ENCODE measurements around the gene C5orf46. TPM values are rescaled to one million over a fixed set of nuclear protein-coding genes. Genes with fewer than 3 reads are reported as not detected.

The C5orf46 gene
- total and polyA plus RNA-seq, 2 of the 4 experiments (the other 2 are of a cell fraction): 1.3 TPM; not detected in 1

DNA sequence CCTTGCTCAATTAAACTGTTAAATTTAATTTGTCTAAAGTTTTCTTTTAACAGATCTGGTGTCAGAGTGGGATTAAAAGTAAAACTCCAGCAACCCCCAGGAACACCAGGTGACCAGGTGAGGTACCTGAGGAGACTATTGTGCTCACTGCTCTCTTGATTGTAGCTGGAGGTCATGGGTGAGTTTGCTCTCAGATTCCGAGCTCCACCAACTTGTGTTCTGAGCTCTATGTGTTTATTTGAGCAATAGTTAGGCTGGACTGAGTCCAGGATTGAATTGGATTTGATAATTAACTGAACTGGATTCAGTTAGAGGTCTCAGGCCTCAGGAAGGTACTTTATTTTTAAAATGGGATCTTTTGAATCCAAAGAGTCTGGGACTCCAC is 45.7 kb downstream of the C5orf46 start:
- no peak overlapping the region for H2AK9ac ChIP-seq (replicated peaks; ENCODE audit: low read depth, low read length, poor library complexity)
- no peak overlapping the region for H2BK5ac ChIP-seq (ENCODE audit: low read depth, low read length, poor library complexity, severe bottlenecking)
- no peaks in the 10 kb centered on the region for H3K9me3 ChIP-seq (ENCODE audit: control insufficient read depth, insufficient read depth, low read length)
- no peak overlapping the region for H2AK5ac ChIP-seq (ENCODE audit: low read depth, low read length)
- dilution Hi-C loops (cut with HindIII; ENCODE audit: low sequenced_read_pairs, unreplicated experiment) (no loop called here), in situ Hi-C loops (cut with MboI; ENCODE audit: low sequenced_read_pairs) (no loop called here), intact Hi-C loops (cut with micrococcal nuclease) (no loop called here)
- H3K27me3 ChIP-seq (ENCODE audit: control insufficient read depth, insufficient read depth, low read length): no peaks in the 10 kb centered on the region
- no peaks in the 10 kb centered on the region for H3K36me3 ChIP-seq (ENCODE audit: control insufficient read depth, insufficient read depth, low read length)
- no peak overlapping the region for H2AFZ ChIP-seq (replicated peaks; ENCODE audit: low read length, poor library complexity)
- ATAC-seq (ENCODE audit: low read depth) (no peak), DNase-seq (no peak)
- H3K14ac ChIP-seq (replicated peaks; ENCODE audit: low read depth, low read length): no peak overlapping the region
- TF ChIP-seq RAD21 (IDR thresholded peaks at IDR 0.05; ENCODE audit: low read length) (no peak), NFE2L2 (IDR thresholded peaks at IDR 0.05; ENCODE audit: low read depth, low read length) (no peak), MXI1 (IDR thresholded peaks at IDR 0.05; ENCODE audit: borderline replicate concordance, low read depth, low read length) (no peak), MAFK (IDR thresholded peaks at IDR 0.05; ENCODE audit: low read depth, low read length) (no peak), CHD1 (IDR thresholded peaks at IDR 0.05; ENCODE audit: low read depth, low read length) (no peak), BHLHE40 (IDR thresholded peaks at IDR 0.05; ENCODE audit: low read depth, low read length) (no peak), FOS (IDR thresholded peaks at IDR 0.05; ENCODE audit: low read depth, low read length) (no peak), MAZ (IDR thresholded peaks at IDR 0.05; ENCODE audit: borderline replicate concordance, low read depth, low read length) (no peak), POLR2A (IDR thresholded peaks at IDR 0.05; ENCODE audit: low read depth, low read length) (no peak), CEBPB (IDR thresholded peaks at IDR 0.05; ENCODE audit: low read depth, low read length) (no peak)
- TF ChIP-seq, protein P1, sequence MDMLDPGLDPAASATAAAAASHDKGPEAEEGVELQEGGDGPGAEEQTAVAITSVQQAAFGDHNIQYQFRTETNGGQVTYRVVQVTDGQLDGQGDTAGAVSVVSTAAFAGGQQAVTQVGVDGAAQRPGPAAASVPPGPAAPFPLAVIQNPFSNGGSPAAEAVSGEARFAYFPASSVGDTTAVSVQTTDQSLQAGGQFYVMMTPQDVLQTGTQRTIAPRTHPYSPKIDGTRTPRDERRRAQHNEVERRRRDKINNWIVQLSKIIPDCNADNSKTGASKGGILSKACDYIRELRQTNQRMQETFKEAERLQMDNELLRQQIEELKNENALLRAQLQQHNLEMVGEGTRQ (IDR thresholded peaks at IDR 0.05; ENCODE audit: low read depth, low read length): no peak
- H2BK15ac ChIP-seq (ENCODE audit: low read depth, low read length): no peak overlapping the region
- H2BK20ac ChIP-seq (ENCODE audit: low read depth, low read length): no peak overlapping the region
- BruUV-seq (replicated peaks): no TSS peak
- H3K4me3 ChIP-seq (ENCODE audit: insufficient read depth, low read depth, low read length): no peak overlapping the region
- H3K23ac ChIP-seq (ENCODE audit: low read depth, low read length): no peak overlapping the region
- POLR2A ChIA-PET (ENCODE audit: unreplicated experiment): no interaction called here
- no peak overlapping the region for H4K8ac ChIP-seq (ENCODE audit: low read depth in 2 of 2, low read length in 2 of 2)
- H3K9ac ChIP-seq (ENCODE audit: low read depth, low read length): no peak overlapping the region
- no peak overlapping the region for H4K5ac ChIP-seq (ENCODE audit: low read depth, low read length)
- no peak overlapping the region for H4K91ac ChIP-seq (ENCODE audit: insufficient read depth, low read depth, low read length)
- no peak overlapping the region for H3K4me2 ChIP-seq (ENCODE audit: low read depth, low read length)
- H3K4ac ChIP-seq (ENCODE audit: low read depth, low read length): no peak overlapping the region
- CTCF ChIA-PET: no interaction called here
- H3K79me1 ChIP-seq (ENCODE audit: low read depth in 1 of 2, low read length in 2 of 2): no peaks in the 10 kb centered on the region
- no peaks in the 10 kb centered on the region for H4K20me1 ChIP-seq (ENCODE audit: insufficient read depth, low read length)
- H3K9me1 ChIP-seq (ENCODE audit: insufficient read depth, low read length): no peaks in the 10 kb centered on the region
- no peaks in the 10 kb centered on the region for H3K4me1 ChIP-seq (ENCODE audit: control insufficient read depth, insufficient read depth, low read length)
- H3K18ac ChIP-seq (ENCODE audit: low read depth, low read length): no peak overlapping the region
- no peak overlapping the region for H3K56ac ChIP-seq (ENCODE audit: extremely low read depth, insufficient read depth, low read length)
- no CpG with 5 or more reads among the region's 1 CpG for WGBS, 2 experiments (ENCODE audit: extremely low coverage in 2 of 2, insufficient read length in 1 of 2)
- H2BK120ac ChIP-seq (ENCODE audit: low read depth, low read length): no peak overlapping the region
- H3K27ac ChIP-seq (ENCODE audit: insufficient read depth, low read length): no peak overlapping the region

Measured in IMR-90 (cell line).